GM12873 (cell line): ENCODE data around the gene SLC38A9.

Source experiments
- CTCF ChIP-seq: IDR thresholded peaks from 2 replicates; pipeline ENCODE4 v1.5.1; 2012; ENCODE audit warnings: low read depth, mild to moderate bottlenecking, moderate library complexity, low read length, control low read depth; ENCODE audit not compliant: insufficient read depth; ENCODE audit errors: missing control alignments

Gene SLC38A9

GRCh38 chr5:55600086-55600485 lies 112.0 kb downstream of the SLC38A9 start:
- TF ChIP-seq CTCF, result no peak

- no peak for TF ChIP-seq CTCF
Measured at GRCh38 chr5:55599148-55600050, 112.7 kb downstream of the SLC38A9 start.

GRCh38 chr5:55597014-55597981 lies 114.8 kb downstream of the SLC38A9 start:
- TF ChIP-seq CTCF, result no peak

GRCh38 chr5:55594671-55595070 lies 117.5 kb downstream of the SLC38A9 start:
- TF ChIP-seq CTCF, result no peak

- no peak for TF ChIP-seq CTCF
Measured at GRCh38 chr5:55593115-55593472, 119.0 kb downstream of the SLC38A9 start.

- no peak for TF ChIP-seq CTCF
Measured at GRCh38 chr5:55592388-55593114, 119.6 kb downstream of the SLC38A9 start.

- TF ChIP-seq CTCF, result no peak
Measured at GRCh38 chr5:55591686-55592085, 120.4 kb downstream of the SLC38A9 start.
